Mesendoderm (in vitro differentiated cells): ENCODE results near the gene PLCB1.

Source experiments
- DNase-seq: peaks from one replicate; pipeline ENCODE4 v3.0.0; 2013
- H2AK5ac ChIP-seq: 2 replicates; pipeline ENCODE4 v1.6.1; 2013; ENCODE audit warnings: low read length, inconsistent platforms
- H2BK120ac ChIP-seq: 2 replicates; pipeline ENCODE4 v1.6.1; 2013; ENCODE audit warnings: low read depth, mild to moderate bottlenecking, low read length, moderate library complexity, mixed read lengths
- H2BK15ac ChIP-seq: replicated peaks from 2 replicates; pipeline ENCODE4 v1.6.1; 2013; ENCODE audit warnings: low read depth, mild to moderate bottlenecking, moderate library complexity
- H2BK5ac ChIP-seq: 2 replicates; pipeline ENCODE4 v1.6.1; 2013; ENCODE audit warnings: low read length, inconsistent platforms
- H3K18ac ChIP-seq: 2 replicates; pipeline ENCODE4 v1.6.1; 2013; ENCODE audit warnings: mild to moderate bottlenecking, low read length, mixed read lengths
- H3K23ac ChIP-seq: one replicate; pipeline ENCODE4 v1.6.1; 2013; ENCODE audit warnings: low read length
- H3K27ac ChIP-seq: 2 replicates; pipeline ENCODE4 v1.5.1; 2013; ENCODE audit warnings: low read depth, mild to moderate bottlenecking, inconsistent platforms, low read length, moderate library complexity
- H3K27me3 ChIP-seq: 2 replicates; pipeline ENCODE4 v1.6.1; 2013; ENCODE audit warnings: low read length, control low read depth, mild to moderate bottlenecking, inconsistent platforms; ENCODE audit not compliant: insufficient read depth, poor library complexity
- H3K36me3 ChIP-seq: 2 replicates; pipeline ENCODE4 v1.6.1; 2013; ENCODE audit warnings: low read length, inconsistent platforms; ENCODE audit not compliant: control insufficient read depth, insufficient read depth
- H3K4ac ChIP-seq: one replicate; pipeline ENCODE4 v1.6.1; 2013; ENCODE audit warnings: low read depth, mild to moderate bottlenecking, low read length, moderate library complexity
- H3K4me1 ChIP-seq: 2 replicates; pipeline ENCODE4 v1.6.1; 2013; ENCODE audit warnings: low read depth, low read length, inconsistent platforms; ENCODE audit not compliant: control insufficient read depth
- H3K4me2 ChIP-seq: 2 replicates; pipeline ENCODE4 v1.6.1; 2013; ENCODE audit warnings: low read length
- H3K4me3 ChIP-seq: 2 replicates; pipeline ENCODE4 v1.5.1; 2013; ENCODE audit warnings: mild to moderate bottlenecking, low read length
- H3K56ac ChIP-seq: one replicate; pipeline ENCODE4 v1.6.1; 2013; ENCODE audit warnings: low read length
- H3K79me1 ChIP-seq: 2 replicates; pipeline ENCODE4 v1.6.1; 2013; ENCODE audit warnings: low read length, inconsistent platforms
- H3K79me2 ChIP-seq: 2 replicates; pipeline ENCODE4 v1.6.1; 2013; ENCODE audit warnings: mild to moderate bottlenecking, low read length; ENCODE audit not compliant: control insufficient read depth, insufficient read depth
- H3K9ac ChIP-seq: 2 replicates; pipeline ENCODE4 v1.6.1; 2013; ENCODE audit warnings: low read length, inconsistent platforms
- H4K5ac ChIP-seq: one replicate; pipeline ENCODE4 v1.6.1; 2013; ENCODE audit warnings: low read length
- H4K8ac ChIP-seq: one replicate; pipeline ENCODE4 v1.6.1; 2013; ENCODE audit warnings: low read depth, mild to moderate bottlenecking, control low read depth, low read length, moderate library complexity
- WGBS: extraction: QIAGEN DNeasy Blood & Tissue Kit; methylation state at CpG from one replicate; pipeline ENCODE4 v1.1.7; 2013; ENCODE audit warnings: low lambda C conversion rate, missing lambda C conversion rate; ENCODE audit not compliant: insufficient coverage; ENCODE audit errors: extremely low coverage; 5-methylcytosine and 5-hydroxymethylcytosine counted together

The PLCB1 gene

DNA sequence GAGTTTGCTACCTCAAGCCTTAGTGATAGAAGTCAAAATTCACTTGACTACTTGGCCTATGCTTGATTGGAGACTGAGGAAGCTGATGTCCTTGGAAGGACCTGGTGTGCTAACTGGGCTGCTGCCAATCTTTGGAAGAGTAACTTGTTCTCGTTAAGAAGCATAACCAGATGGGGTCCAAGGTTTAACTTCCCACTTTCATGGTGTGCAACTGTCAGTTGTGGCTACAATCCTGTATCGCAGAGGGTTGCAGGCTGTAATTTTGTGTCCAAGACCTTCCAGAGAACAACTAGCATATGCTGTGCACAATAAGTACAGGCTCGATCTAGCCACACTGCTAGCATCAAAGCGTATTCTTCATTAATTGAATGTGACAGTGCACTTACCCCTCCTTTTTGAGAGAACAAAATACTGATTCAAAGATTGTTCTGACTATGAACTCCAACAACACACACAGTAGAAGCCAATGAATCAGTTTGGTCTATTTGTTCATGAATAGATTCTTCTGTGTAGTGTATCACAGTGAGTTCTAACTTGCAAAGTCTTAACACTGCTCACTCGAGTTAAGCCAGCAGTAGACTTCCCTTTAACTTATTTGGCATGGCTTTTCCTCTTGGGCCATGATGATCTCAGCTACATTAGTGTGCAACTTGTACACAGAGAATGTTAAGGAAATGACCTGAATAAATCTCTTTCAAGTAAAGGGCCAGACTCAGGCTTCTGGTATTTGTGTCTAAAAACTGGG lies 15.8 kb upstream of the PLCB1 start:
- Histone ChIP-seq H3K4ac (no peak overlapping the region), H4K5ac (no peak overlapping the region), H4K8ac (no peak overlapping the region), H2AK5ac (no peak overlapping the region), H3K23ac (no peak overlapping the region), H3K36me3 (no peaks in the 10 kb centered on the region), H3K18ac (no peak overlapping the region), H2BK15ac (no peak overlapping the region), H2BK5ac (no peak overlapping the region), H3K9ac (no peak overlapping the region), H3K79me2 (no peaks in the 10 kb centered on the region), H3K27ac (no peak overlapping the region), H3K56ac (no peak overlapping the region), H3K79me1 (no peaks in the 10 kb centered on the region), H3K4me2 (no peak overlapping the region), H3K4me3 (no peak overlapping the region), H2BK120ac (no peak overlapping the region), H3K27me3 (no peaks in the 10 kb centered on the region), H3K4me1 (no peaks in the 10 kb centered on the region)
- WGBS = no CpG with 5 or more reads among the region's 5 CpGs
- no peak for DNase-seq

DNA sequence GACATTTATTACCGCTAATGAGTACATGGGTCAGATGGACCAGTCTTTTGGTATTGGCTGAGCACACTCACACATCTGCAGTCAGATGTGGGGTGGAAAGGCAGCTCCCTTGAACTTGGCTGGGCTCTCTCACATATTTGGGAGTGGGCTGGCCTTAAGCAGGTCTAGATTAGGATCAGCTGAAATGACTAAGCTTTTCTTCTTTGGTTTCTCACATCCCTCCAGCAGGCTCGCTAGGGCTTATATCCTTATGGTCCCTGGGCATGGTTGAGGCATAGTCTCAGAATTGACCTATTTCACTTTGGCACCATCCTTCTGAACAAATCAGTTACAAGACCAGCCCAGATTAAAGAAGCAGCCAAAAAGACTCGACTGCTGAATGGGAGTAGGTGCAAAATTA lies 14.4 kb upstream of the PLCB1 start:
- Histone ChIP-seq H3K9ac (no peak overlapping the region), H2BK120ac (no peak overlapping the region), H3K27ac (no peak overlapping the region), H3K4me2 (no peak overlapping the region), H2BK5ac (no peak overlapping the region), H3K18ac (no peak overlapping the region), H3K79me1 (no peaks in the 10 kb centered on the region), H4K8ac (no peak overlapping the region), H3K56ac (no peak overlapping the region), H3K79me2 (no peaks in the 10 kb centered on the region), H3K4ac (no peak overlapping the region), H3K27me3 (no peaks in the 10 kb centered on the region), H3K23ac (no peak overlapping the region), H3K4me1 (no peaks in the 10 kb centered on the region), H3K4me3 (no peak overlapping the region), H2AK5ac (no peak overlapping the region), H4K5ac (no peak overlapping the region), H2BK15ac (peak overlapping the region; percentile 89), H3K36me3 (no peaks in the 10 kb centered on the region)
- no CpG with 5 or more reads among the region's 3 CpGs for WGBS
- DNase-seq = peak; percentile 78

- H3K4me2 ChIP-seq = no peak overlapping the region
- H3K36me3 ChIP-seq = no peaks in the 10 kb centered on the region
- no peaks in the 10 kb centered on the region for H3K4me1 ChIP-seq
- no peak overlapping the region for H4K5ac ChIP-seq
- no peak overlapping the region for H4K8ac ChIP-seq
- no peaks in the 10 kb centered on the region for H3K27me3 ChIP-seq
- H3K4ac ChIP-seq = no peak overlapping the region
- no peaks in the 10 kb centered on the region for H3K79me2 ChIP-seq
- H3K23ac ChIP-seq = no peak overlapping the region
- H2BK5ac ChIP-seq = no peak overlapping the region
- H3K4me3 ChIP-seq = no peak overlapping the region
- H3K79me1 ChIP-seq = no peaks in the 10 kb centered on the region
- peak overlapping the region; percentile 89 for H2BK15ac ChIP-seq
- no peak overlapping the region for H3K56ac ChIP-seq
- H2AK5ac ChIP-seq = no peak overlapping the region
- H2BK120ac ChIP-seq = no peak overlapping the region
- H3K18ac ChIP-seq = no peak overlapping the region
- H3K9ac ChIP-seq = no peak overlapping the region
- no peak overlapping the region for H3K27ac ChIP-seq
- DNase-seq = no peak
- WGBS = no CpG with 5 or more reads among the region's 1 CpG
These were observed 14.0 kb upstream of the PLCB1 start for GRCh38 chr20:8118039-8118438.

DNA sequence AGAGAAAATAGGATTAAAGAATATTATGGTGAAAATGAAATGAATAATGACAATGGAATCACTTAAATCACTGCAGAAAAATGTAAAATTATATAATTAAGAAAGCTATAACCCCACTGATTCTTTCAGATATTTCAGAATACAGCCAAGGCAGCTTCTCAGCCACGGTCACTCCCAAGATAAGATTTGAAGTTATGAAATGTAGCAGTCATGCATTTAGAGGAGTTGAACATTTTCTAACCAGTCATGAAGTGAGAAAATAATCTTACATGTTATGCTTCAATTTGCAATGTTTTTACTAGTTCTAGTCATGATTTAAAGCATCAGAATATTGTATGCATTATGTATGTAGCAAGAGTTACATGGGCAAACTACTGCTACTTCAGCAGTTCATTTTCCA lies 13.3 kb upstream of the PLCB1 start:
- Histone ChIP-seq H3K4me2 (no peak overlapping the region), H3K9ac (no peak overlapping the region), H2BK5ac (no peak overlapping the region), H3K4me1 (no peaks in the 10 kb centered on the region), H3K79me1 (no peaks in the 10 kb centered on the region), H3K23ac (no peak overlapping the region), H2AK5ac (no peak overlapping the region), H3K27ac (no peak overlapping the region), H3K27me3 (no peaks in the 10 kb centered on the region), H2BK120ac (no peak overlapping the region), H3K18ac (no peak overlapping the region), H3K79me2 (no peaks in the 10 kb centered on the region), H2BK15ac (no peak overlapping the region), H3K56ac (no peak overlapping the region), H3K4me3 (no peak overlapping the region), H4K5ac (no peak overlapping the region), H3K36me3 (no peaks in the 10 kb centered on the region), H4K8ac (no peak overlapping the region), H3K4ac (no peak overlapping the region)
- no peak for DNase-seq
- WGBS = no CpG with 5 or more reads among the region's 1 CpG

DNA sequence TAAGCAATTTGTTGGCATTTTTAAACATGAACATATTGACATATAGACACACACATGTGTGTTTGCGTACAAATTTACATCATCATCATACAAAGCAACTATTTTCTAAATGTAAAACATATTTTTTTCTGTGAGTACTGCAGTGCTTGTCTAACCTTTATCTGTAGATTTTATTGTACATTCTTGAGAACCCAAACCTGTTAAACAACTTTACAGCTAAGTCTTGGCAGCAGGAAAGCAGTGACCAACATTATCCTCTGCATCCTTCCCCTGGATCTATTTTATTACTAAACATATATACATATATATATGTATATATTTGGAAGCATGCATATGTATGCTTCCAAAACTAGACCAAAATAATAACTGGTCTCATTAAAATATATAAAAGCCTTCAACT lies 10.4 kb upstream of the PLCB1 start:
- DNase-seq = no peak

DNA sequence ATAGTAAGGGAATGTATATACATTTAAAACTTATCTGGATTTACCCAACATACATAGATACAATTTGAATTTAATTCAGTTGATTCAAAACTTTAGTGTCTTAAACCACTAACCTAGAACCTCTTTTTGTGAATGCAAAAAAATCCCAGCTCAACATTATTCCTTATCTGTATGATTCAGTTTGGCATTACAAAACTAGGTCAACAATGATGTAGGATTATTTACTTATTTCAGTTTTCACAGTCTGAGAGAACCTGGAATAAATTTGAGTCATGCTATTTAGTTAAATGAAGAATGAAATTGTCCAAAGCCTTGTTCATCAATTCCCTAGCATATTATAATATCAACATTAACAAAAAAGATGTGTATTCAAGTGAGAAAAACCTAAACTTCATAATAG lies 7.4 kb upstream of the PLCB1 start:
- Histone ChIP-seq H3K9ac (no peak overlapping the region), H3K4me1 (peaks cover 4% of the 10 kb centered on the region), H3K23ac (no peak overlapping the region), H2BK120ac (no peak overlapping the region), H4K8ac (no peak overlapping the region), H2AK5ac (no peak overlapping the region), H2BK5ac (no peak overlapping the region), H3K79me2 (no peaks in the 10 kb centered on the region), H3K18ac (no peak overlapping the region), H3K56ac (no peak overlapping the region), H3K36me3 (no peaks in the 10 kb centered on the region), H2BK15ac (no peak overlapping the region), H3K4ac (no peak overlapping the region), H3K79me1 (no peaks in the 10 kb centered on the region), H4K5ac (no peak overlapping the region), H3K27me3 (no peaks in the 10 kb centered on the region), H3K4me3 (no peak overlapping the region), H3K4me2 (no peak overlapping the region), H3K27ac (no peak overlapping the region)
- no peak for DNase-seq

More for the DNA sequence above, 10.4 kb upstream of the PLCB1 start:
- no peak overlapping the region for H3K18ac ChIP-seq
- H3K4me1 ChIP-seq = no peaks in the 10 kb centered on the region
- no peaks in the 10 kb centered on the region for H3K27me3 ChIP-seq
- H3K4me3 ChIP-seq = no peak overlapping the region
- no peaks in the 10 kb centered on the region for H3K79me2 ChIP-seq
- H2BK120ac ChIP-seq = no peak overlapping the region
- H3K79me1 ChIP-seq = no peaks in the 10 kb centered on the region
- H3K56ac ChIP-seq = no peak overlapping the region
- H2BK5ac ChIP-seq = no peak overlapping the region
- no peak overlapping the region for H2BK15ac ChIP-seq
- H3K36me3 ChIP-seq = no peaks in the 10 kb centered on the region
- no peak overlapping the region for H3K4me2 ChIP-seq
- no peak overlapping the region for H3K23ac ChIP-seq
- H3K4ac ChIP-seq = no peak overlapping the region
- no CpG with 5 or more reads among the region's 1 CpG for WGBS
- H2AK5ac ChIP-seq = no peak overlapping the region
- H4K5ac ChIP-seq = no peak overlapping the region
- no peak overlapping the region for H4K8ac ChIP-seq
- no peak overlapping the region for H3K9ac ChIP-seq
- H3K27ac ChIP-seq = no peak overlapping the region
